GM13977 (cell line): ENCODE data around the gene SLC30A1.

Experiments
- DNase-seq: peaks from one replicate; pipeline ENCODE4 v3.0.0; 2012; ENCODE audit warnings: low spot score
- in situ Hi-C: fragments of 300-500 bp; cut with MboI; formaldehyde crosslinking; loops from one replicate; pipeline ENCODE4 v1.12.0; 2022; ENCODE audit warnings: low sequenced_read_pairs, low pct_unique_long_range_greater_than_20kb, mixed read lengths, inconsistent platforms; ENCODE audit not compliant: unreplicated experiment
- TF ChIP-seq, protein P1 (sequence below): IDR thresholded peaks from 2 replicates; pipeline ENCODE4 v1.5.1; 2012; ENCODE audit warnings: mild to moderate bottlenecking, control low read depth; ENCODE audit not compliant: insufficient read depth; ENCODE audit errors: extremely low read depth, missing control alignments

SLC30A1 gene

DNA sequence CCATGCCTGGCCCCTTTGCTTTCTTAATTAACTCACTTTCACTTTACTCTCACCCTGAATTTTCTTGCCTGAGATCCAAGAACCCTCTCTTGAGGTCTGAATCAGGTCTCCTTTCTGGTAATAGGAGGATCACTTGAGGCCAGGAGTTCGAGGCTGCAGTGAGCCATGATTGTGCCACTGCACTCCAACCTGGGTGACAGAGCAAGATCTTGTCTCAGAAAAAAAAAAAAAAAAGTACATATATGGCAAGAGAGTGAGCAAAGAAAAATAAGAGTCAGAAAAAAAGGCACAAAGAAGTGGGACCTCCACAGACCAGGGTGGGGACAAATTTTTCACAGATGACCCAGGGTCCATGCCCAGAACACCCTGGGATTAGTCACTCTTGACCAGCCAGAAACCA, 52.9 kb downstream of the SLC30A1 start:
- no peak for DNase-seq
- TF ChIP-seq, protein P1, sequence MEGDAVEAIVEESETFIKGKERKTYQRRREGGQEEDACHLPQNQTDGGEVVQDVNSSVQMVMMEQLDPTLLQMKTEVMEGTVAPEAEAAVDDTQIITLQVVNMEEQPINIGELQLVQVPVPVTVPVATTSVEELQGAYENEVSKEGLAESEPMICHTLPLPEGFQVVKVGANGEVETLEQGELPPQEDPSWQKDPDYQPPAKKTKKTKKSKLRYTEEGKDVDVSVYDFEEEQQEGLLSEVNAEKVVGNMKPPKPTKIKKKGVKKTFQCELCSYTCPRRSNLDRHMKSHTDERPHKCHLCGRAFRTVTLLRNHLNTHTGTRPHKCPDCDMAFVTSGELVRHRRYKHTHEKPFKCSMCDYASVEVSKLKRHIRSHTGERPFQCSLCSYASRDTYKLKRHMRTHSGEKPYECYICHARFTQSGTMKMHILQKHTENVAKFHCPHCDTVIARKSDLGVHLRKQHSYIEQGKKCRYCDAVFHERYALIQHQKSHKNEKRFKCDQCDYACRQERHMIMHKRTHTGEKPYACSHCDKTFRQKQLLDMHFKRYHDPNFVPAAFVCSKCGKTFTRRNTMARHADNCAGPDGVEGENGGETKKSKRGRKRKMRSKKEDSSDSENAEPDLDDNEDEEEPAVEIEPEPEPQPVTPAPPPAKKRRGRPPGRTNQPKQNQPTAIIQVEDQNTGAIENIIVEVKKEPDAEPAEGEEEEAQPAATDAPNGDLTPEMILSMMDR, result no peak
- in situ Hi-C loops, result no loop called here

DNA sequence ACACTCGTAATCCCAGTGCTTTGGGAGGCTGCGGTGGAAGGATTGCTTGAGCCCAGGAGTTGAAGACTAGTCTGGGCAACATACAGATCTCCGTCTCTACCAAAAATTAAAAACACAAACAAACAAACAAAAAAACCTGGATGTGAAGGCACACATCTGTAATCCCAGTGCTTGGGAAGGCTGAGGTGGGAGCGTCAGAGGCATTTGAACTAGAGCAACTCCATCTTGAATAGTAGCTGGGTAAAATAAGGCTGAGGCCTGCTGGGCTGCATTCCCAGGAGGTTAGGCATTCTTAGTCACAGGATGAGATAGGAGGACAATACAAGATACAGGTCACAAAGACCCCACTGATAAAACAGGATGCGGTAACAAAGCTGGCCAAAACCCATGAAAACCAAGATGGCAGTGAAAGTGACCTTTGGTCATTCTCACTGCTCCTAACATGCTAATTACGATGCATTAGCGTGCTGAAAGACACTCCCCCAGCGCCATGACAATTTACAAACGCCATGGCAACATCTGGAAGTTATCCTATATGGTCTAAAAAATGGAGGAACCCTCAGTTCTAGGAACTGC, 53.8 kb downstream of the SLC30A1 start:
- TF ChIP-seq, protein P1, result no peak
- no peak for DNase-seq
- in situ Hi-C loops, result no loop called here

DNA sequence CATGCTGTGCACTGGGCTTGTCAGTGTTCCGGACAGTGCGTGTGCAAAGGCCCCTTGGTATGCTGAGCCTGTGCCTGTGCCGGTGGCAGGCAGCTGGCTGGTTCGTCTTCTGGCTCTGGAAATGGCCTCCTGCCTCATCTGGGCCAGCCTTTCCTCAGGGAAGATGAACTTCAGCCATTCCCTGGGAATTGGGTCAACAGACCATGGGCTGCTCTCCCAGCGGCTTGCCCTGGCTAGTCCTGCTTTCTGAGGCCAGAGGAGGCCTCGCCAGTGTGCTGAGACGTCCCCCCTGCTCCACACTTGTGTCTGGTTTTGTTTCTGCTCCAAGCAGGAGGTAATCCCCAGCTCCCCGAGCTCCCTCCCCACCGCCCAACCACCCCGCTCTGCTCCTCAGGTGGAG, 54.4 kb downstream of the SLC30A1 start:
- no peak for DNase-seq
- TF ChIP-seq, protein P1, result no peak
- in situ Hi-C loops, result no loop called here

DNA sequence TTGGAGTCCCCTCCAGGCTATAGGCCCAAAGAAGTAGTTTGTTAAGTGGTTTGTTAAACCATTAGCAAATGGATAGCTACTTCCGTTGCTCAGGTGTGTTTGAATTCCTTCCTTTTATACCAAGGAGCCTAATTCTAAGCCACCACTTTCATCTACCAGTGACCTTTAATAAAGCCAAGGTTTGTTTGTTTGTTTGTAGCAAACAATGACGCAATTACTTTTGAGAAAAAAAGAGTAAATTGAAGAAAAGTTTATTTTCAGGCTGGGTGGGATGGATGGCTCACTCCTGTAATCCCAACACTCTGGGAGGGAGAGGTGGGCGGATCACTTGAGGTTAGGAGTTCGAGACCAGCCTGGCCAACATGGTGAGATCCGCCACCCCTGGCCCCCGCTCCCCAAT, 56.2 kb downstream of the SLC30A1 start:
- in situ Hi-C loops, result no loop called here
- DNase-seq, result no peak
- TF ChIP-seq, protein P1, result no peak
